HG03469 (cell line): ENCODE data around the gene LDB3.

Source experiments
- ATAC-seq: cut with Tn5 transposase; IDR thresholded peaks from one replicate; pipeline ENCODE4 v1.9.1; 2021; ENCODE audit warnings: mild to moderate bottlenecking, moderate library complexity, moderate number of reproducible peaks; ENCODE audit not compliant: unreplicated experiment

Gene LDB3

GRCh38 chr10:86663576-86664339, 4.6 kb upstream of the LDB3 start:
- no peak for ATAC-seq

- no peak for ATAC-seq
Measured at GRCh38 chr10:86664341-86665217, 3.7 kb upstream of the LDB3 start.

GRCh38 chr10:86665218-86665607, 3.1 kb upstream of the LDB3 start:
- no peak for ATAC-seq

GRCh38 chr10:86665868-86666267, 2.4 kb upstream of the LDB3 start:
- no peak for ATAC-seq

GRCh38 chr10:86666538-86666937, 1.8 kb upstream of the LDB3 start:
- no peak for ATAC-seq

- ATAC-seq: no peak
Measured at GRCh38 chr10:86667421-86668181, 710 bp upstream of the LDB3 start.

GRCh38 chr10:86670290-86670811, 2.0 kb downstream of the LDB3 start:
- ATAC-seq: no peak

GRCh38 chr10:86670876-86671275, 2.6 kb downstream of the LDB3 start:
- ATAC-seq: no peak

GRCh38 chr10:86671419-86671818, 3.1 kb downstream of the LDB3 start:
- no peak for ATAC-seq

- ATAC-seq: no peak
Measured at GRCh38 chr10:86671985-86672710, 3.8 kb downstream of the LDB3 start.

- ATAC-seq: no peak
Measured at GRCh38 chr10:86673216-86673826, 5.0 kb downstream of the LDB3 start.

- no peak for ATAC-seq
Measured at GRCh38 chr10:86673827-86674581, 5.7 kb downstream of the LDB3 start.

GRCh38 chr10:86674912-86675311, 6.6 kb downstream of the LDB3 start:
- no peak for ATAC-seq

- ATAC-seq: no peak
Measured at GRCh38 chr10:86677374-86677773, 9.1 kb downstream of the LDB3 start.

GRCh38 chr10:86678999-86679792, 10.9 kb downstream of the LDB3 start:
- ATAC-seq: no peak

- ATAC-seq: no peak
Measured at GRCh38 chr10:86681047-86681446, 12.7 kb downstream of the LDB3 start.

- no peak for ATAC-seq
Measured at GRCh38 chr10:86681722-86682386, 13.5 kb downstream of the LDB3 start.

- no peak for ATAC-seq
Measured at GRCh38 chr10:86682675-86683074, 14.4 kb downstream of the LDB3 start.
